HepG2 (cell line): ENCODE data around the gene MAGEA10.

ENCODE experiments used
- ARHGAP35 ChIP-seq: sonication (generic); formaldehyde crosslinking; IDR thresholded peaks from 2 replicates; pipeline ENCODE4 v1.9.0; 2022; ENCODE audit warnings: mild to moderate bottlenecking, inconsistent platforms, moderate library complexity, missing genetic modification reagents, borderline replicate concordance
- DMAP1 ChIP-seq: IDR thresholded peaks from 2 replicates; pipeline ENCODE4 v1.6.1; 2016
- EP300 ChIP-seq, 3 experiments: sonication (generic) in 1 of 3; formaldehyde crosslinking in 1 of 3; IDR thresholded peaks; 2 replicates each; pipeline versions ENCODE4 v1.5.1 to v1.6.1; 2011 to 2020; ENCODE audit warnings: low read depth in 2 of 3, low read length in 2 of 3, borderline replicate concordance in 1 of 3, improper control_type of control experiment in 1 of 3, mild to moderate bottlenecking in 1 of 3, missing genetic modification reagents in 1 of 3, moderate library complexity in 1 of 3
- EZH2 ChIP-seq: conservative IDR thresholded peaks from 2 replicates; pipeline ENCODE4 v1.6.1; 2012; ENCODE audit warnings: mild to moderate bottlenecking, low read depth, low read length, moderate library complexity
- RNF219 ChIP-seq: sonication (generic); formaldehyde crosslinking; IDR thresholded peaks from 2 replicates; pipeline ENCODE4 v1.5.0; 2020; ENCODE audit warnings: mild to moderate bottlenecking, missing genetic modification reagents
- RORA ChIP-seq: sonication (generic); formaldehyde crosslinking; IDR thresholded peaks from 2 replicates; pipeline ENCODE4 v1.5.0; 2020; ENCODE audit warnings: mild to moderate bottlenecking, missing genetic modification reagents, moderate library complexity
- SUZ12 ChIP-seq: fragments of 150-350 bp; IDR thresholded peaks from 2 replicates; pipeline ENCODE4 v1.6.1; 2014; ENCODE audit warnings: low read depth, low read length
- ZFX ChIP-seq: sonication (generic); formaldehyde crosslinking; IDR thresholded peaks from 2 replicates; pipeline ENCODE4 v1.4.0; 2020; ENCODE audit warnings: mild to moderate bottlenecking, low read depth, missing genetic modification reagents, moderate library complexity
- ZNF232 ChIP-seq: sonication (generic); formaldehyde crosslinking; IDR thresholded peaks from 2 replicates; pipeline ENCODE4 v1.4.0; 2020; ENCODE audit warnings: missing genetic modification reagents, borderline replicate concordance
- ZNF615 ChIP-seq: sonication (generic); formaldehyde crosslinking; IDR thresholded peaks from 2 replicates; pipeline ENCODE4 v1.5.0; 2020; ENCODE audit warnings: mild to moderate bottlenecking, missing genetic modification reagents, borderline replicate concordance
- ZNF776 ChIP-seq: sonication (generic); formaldehyde crosslinking; IDR thresholded peaks from 2 replicates; pipeline ENCODE4 v1.4.0; 2020; ENCODE audit warnings: mild to moderate bottlenecking, missing genetic modification reagents
- ZNF841 ChIP-seq: sonication (generic); formaldehyde crosslinking; IDR thresholded peaks from 2 replicates; pipeline ENCODE4 v1.8.1; 2023; ENCODE audit warnings: missing genetic modification reagents, borderline replicate concordance

DNA sequence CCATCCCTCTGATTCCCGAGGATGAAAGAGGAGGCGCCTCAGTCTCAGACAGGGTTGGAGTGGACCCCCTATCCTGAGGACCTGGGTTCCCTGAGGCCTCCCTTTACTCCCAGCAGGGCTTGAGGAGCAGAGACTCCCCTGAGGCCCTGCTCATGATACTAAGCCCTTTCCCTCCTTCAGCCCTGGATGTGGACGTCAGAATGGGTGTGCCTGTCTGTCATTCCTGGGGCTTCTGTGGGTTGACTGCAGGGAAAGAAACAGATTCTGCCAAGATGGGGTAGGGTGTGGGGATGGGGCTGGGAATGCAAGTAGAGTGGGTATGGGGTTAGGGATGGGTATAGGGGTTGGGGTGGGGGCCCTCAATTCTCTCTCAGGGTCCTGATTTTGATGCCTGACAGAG, 21.1 kb downstream of the MAGEA10 start:
- TF ChIP-seq ZNF841 (CRISPR knock-in tag) (no peak), SUZ12 (no peak), ARHGAP35 (CRISPR knock-in tag) (no peak), RNF219 (CRISPR knock-in tag) (no peak), ZFX (CRISPR knock-in tag) (no peak), ZNF615 (CRISPR knock-in tag) (no peak), DMAP1 (CRISPR knock-in tag) (no peak), ZNF232 (CRISPR knock-in tag) (no peak), RORA (CRISPR knock-in tag) (no peak), ZNF776 (CRISPR knock-in tag) (no peak), EZH2 (no peak), EP300 (IDR thresholded peaks at IDR 0.05; ENCODE audit: low read depth in 2 of 2, low read length in 2 of 2) (no peak), EP300 (CRISPR knock-in tag; IDR thresholded peaks at IDR 0.05; ENCODE audit: borderline replicate concordance) (no peak)
